GM18526 (cell line): ENCODE measurements around the gene NLRP5.

Source experiments
- POLR2A ChIP-seq: IDR thresholded peaks from 3 replicates; pipeline ENCODE4 v1.6.1; 2011; ENCODE audit not compliant: insufficient read length; ENCODE audit errors: extremely low read depth

Gene NLRP5

DNA sequence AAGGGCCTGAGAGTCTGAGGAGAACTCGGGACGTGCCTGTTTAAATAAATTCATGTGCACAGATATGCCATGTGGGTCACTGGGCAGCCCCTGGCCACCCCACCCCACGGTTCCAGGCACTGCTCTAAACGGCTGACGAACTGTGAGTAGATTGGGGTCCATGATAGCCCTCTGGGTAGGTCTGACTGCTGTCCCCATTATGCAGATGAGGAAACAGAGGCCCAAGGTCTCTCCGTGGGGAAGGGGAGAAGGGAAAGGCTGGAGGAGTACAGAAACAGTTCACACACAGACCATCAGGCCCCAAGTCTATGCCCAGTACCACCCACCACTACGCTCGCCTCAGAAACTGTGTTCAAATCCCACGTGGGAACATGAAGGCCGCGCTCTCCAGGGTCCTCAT, 120.4 kb downstream of the NLRP5 start:
- no peak for TF ChIP-seq POLR2A

DNA sequence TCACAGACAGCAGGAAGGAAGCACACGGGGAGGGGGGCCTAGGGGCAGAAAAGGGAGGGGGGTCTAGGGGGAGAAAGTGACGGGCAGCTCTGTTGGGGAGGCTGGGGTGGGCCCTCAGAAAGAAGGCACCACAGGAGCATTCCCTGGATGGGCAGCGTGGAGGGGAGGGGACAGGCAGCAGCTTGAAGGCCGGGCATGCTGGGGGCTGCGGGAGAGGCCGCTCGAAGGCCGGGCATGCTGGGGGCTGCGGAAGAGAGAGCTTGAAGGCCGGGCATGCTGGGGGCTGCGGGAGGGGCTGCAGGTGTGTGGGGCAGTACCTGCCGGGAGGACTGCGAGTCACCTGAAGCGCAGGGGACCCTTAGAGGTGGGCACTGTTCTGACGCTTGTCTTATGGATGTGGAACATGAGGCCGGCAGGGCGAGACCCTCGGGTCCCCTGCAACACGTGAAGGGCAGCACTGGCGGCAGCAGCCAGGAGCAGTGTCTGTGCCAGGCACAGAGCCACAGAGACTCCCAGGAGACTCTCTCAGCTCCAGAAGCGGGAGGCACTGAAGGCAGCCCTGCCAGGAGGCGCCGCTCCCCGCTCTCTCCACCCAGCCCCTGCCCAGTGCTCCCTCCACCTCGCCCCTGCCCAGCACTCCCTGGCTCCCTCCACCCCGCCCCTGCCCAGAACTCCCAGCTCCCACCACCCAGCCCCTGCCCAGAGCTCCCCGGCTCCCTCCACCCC, 121.2 kb downstream of the NLRP5 start:
- no peak for TF ChIP-seq POLR2A

DNA sequence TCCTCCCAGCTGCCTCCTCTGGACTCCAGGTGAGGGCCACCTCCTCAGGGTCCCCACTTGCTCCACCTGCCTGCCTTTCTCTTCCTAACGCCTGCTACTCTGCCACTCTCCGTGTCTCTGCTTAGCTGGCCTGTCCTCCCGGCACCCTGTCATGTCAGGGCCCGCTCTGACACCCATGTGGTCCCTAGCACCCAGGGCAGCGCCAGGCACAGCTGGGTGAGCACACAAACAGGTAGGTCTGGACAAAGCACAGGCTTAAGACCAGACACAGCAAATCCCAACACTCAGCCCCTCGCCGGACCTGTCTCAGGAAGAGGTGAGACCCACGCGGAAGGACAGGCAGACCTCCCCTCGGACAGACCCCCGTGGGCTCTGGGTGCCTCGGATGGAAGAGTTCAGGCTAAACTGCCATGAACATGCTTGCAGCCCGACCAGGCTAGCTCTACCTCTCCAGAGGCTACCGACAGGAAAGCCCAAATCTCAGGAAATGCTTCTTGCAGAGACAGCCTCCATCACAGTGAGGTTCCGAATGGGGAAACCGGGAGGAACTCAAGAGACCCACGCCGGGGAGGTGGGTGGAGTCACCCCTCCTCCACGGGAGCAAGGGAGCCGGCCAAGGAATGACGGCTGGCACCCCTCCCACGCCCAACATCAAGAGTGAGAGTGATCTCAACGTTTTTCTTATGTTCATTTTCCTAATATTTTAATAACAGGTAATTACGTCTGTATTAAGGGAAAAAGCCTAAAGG, 122.0 kb downstream of the NLRP5 start:
- TF ChIP-seq POLR2A = no peak

DNA sequence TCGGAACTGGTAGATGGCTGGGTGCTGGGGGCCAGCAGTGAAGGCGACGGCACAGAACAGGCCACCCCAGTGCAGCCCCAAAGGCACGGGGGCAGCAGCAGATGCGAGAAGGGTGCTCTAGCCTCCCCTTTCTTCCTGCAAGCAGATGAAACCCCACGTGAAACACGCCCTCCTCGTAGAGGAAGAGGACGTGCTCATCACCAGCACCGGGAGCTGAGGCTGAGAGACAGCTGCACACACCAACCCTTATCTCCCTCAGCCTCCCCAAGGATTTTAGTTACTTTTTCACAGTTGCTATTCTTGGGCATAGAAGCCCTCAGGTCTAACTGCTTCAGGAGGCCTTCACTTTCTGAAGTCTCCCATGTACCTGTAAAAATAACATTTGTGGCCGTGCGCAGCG, 122.7 kb downstream of the NLRP5 start:
- TF ChIP-seq POLR2A = no peak

DNA sequence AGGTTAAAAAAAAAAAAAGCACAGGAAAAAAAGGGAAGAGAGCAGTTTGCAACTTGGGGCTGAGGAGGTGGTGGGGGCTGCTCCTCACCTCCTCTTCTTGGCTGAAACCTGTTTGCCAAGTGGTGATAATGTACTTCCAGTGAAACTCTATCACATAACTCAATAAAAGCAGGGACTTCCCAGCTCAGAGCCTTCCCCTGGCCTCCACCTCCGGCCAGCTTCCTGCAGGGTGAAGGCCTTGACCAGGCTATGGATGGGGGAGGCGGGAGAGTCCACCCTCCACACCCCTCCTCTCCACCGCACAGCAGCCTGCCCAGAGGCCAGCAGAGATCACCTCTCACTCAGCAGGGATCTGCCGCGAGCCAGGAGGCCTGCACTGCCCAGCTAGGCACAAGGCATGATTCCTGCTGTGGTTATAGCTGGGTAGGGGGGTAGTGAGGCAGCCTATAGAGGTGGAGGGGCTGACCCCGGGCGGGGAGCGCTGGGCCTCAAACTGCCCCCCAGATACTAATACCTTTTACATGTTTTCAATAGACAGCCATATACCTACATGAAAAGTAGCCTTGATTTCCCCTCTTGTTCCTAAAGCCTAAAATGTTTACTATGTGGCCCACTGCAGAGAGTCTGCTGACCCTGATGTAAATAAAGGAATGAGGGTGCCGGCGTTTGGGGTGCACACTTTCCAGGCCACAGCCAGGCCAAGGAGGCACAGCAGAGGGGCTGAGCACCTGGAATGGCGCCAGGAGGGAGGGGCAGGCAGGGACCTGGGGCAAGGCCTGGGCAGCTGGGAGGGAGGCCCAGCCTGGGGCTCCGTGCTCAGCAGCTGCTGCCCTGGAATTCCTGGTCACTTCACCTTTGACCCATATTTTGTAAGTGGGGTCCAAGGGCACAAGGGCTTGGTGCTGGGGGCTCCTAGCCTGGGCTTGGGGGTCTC, 124.2 kb downstream of the NLRP5 start:
- no peak for TF ChIP-seq POLR2A
